NCI-H1436 (cell line): ENCODE results near the gene FUT7.
A peak's percentile ranks its signal among the peaks of the same experiment; 100 is the strongest.

ENCODE experiments used
- DNase-seq: peaks from one replicate; lab custom pipeline; 2025; lab: John Stamatoyannopoulos, UW

Gene FUT7

DNA sequence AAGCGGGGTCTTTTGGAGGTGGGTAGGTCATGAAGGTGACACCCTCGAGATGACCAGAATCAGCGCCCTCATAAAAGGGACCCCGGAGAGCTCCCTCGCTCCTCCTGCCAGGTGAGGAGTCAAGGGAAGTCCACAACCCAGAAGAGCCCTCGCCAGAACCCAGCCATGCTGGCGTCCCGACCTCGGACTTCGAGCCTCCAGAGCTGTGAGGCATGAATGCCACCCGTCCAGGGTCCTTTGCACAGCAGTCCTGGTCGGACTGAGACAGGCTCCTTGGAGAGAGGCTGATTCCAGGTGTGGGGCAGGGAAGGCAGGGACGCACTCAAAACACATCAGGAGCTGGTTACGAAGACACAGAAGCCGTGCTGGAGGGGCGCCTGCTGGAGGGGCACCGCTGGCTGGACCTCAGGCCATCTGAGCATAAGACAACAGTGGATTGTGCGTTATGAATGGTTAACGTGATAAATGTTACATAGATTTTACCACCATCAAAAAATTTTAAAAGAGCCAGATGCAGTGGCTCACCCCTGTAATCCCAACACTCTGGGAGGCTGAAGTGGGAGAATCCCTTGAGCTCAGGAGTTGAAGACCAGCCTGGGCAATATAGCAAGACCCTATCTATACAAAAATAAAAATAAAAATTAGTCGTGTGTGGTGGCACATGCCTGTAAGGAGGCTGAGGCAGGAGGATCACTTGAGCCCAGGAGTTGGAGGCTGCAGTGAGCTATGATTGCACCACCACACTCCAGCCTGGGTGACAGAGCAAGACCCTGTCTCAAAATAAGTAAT, 29.8 kb downstream of the FUT7 start:
- no peak for DNase-seq

DNA sequence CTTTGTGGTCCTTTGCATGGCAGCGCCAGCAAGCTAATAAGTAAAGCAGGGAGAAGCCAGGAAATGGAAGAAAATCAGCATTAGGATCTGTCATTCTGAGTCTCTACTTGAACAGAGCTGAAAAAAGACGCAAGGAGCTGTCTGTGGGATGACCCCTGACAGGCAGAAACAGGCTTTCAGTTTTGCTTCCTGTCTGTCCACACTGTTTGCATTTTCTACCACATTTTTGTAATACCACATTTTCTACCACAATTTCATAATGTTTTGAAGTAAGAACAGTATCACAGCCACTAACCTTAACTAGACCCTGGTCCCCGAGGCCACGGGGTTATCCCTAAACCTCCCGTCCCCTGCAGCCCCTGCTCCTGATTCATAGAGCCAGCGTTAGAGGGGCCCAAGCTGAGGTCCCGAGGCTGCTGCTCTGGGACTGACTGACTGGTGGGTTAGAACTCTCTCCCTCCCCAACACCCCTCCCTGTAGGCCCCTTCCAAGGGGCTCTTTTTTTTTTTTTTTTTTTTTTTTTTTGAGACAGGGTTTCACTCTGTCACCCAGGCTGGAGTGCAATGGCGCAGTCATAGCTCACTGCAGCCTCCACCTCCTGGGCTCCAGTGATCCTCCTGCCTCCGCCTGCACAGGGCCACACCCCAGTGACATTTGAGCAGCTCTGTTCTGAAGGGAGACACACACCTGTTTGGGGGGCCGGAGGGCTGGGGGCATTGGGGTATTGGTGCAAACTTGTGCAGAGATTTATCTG, 31.5 kb downstream of the FUT7 start:
- DNase-seq, result no peak

DNA sequence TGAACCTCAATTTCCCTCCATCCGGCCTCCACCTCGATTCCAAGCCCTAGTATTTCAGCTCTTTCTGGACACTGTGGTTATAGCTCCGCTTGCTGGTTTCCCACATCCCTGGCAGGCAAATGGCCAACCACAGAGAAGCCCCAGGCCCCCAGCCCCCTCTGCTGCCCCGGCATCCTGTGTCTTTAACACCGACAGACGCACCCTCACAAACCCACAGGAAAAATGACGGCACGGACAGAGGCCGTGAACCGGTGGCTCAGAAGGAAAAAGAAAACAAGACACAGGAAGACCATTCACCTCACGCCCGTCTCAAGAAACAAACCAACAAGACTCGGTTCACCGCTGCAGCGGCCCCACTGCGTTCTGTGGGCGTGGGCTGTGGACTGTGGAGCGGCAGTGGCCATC, 34.1 kb downstream of the FUT7 start:
- DNase-seq, result no peak

DNA sequence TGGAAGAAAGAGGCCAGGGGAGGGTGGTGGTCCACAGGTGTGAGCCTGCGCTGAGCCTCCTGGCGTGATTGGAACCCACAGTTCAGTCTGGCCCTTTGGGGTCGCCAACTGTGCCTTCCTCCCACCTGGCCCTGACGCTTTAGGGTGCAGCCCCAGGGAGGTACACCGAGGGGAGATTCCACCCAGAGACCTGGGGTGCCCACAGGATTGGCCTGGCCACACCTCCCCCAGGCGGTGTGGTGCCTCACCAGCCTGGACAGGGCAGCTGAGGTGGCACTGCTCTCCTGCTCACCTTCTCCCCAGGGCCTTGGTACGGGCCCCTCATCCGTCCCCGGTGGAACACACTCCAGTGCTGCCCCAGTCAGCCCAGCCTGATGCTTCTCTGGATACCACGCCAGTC, 34.5 kb downstream of the FUT7 start:
- DNase-seq, result no peak

DNA sequence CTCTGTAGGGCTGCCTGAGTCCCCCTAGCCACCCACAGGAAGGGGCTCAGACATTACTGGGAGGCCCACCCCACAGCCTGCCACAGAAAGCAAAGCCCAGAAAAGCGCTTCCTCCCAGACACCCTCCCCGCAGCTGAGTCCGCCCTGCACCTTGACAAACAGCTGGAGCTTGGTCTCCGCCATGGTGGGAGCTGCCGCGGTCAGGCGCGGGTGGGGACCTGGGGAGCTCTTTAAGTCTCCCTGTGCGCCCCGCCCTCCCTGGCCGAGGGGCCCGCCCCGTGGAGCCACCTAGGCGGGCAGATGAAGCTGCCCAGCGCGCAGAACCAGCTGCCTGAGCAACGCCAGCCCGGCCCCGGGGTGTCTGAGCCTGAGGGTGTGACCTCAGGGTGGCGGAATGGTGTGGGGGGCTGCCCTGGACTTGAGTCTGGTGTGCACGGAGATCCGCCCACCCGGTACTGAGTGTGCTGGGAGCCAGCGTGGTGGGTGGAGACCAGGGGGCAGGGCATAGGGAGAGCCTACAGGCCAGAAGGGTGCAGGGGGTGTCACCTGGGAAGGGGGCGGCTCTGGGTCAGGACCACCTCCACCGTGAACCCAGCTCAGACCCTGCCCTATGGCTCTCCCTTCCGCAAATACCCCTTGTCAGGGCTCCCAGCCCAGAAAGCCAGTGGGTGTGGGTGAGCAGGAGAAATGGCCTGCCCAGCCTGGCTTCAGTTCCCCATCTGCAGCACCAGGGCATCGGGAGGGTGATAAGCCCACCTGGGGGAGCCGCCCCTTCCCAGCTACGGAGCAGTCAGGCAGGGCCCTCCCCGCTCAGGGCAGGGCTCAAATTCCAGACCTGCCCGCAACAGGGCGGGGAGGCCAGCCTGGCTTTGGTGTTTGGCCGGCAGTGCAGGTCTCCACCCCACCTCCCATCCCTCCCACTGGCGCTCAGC, 35.3 kb downstream of the FUT7 start, which contains the start of gene CLIC3:
CLIC3 (minus strand) TSS at position 208 of the 932 bp plus-strand sequence; CDS start at position 183, 25 bp downstream.
- no peak for DNase-seq

DNA sequence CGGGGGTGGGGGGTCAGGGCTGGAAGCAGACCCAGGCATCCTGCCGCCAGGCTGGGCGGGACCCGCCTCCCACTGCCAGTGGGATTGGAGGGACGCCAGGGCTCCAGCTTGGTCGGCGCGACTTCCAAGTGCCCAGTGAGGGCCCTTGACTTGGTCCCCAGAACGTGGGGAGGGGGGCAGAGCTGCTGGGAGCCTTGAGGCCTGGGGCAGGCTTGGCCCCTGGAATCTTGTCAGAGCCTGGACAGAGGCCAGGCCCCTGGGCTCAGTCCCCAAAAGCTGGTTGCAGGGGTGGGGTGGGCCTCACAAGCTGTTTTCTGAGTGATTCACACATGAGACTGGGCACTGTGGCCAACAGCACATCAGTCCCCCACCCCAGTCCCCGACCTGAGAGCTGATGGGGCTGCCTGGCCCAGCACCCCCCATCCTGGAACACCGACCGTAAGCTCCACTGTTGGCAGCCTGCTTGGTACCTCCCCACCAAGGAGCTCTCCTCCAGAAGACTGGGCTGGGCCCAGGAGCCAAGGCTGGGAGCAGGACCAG, 36.0 kb downstream of the FUT7 start:
- no peak for DNase-seq

DNA sequence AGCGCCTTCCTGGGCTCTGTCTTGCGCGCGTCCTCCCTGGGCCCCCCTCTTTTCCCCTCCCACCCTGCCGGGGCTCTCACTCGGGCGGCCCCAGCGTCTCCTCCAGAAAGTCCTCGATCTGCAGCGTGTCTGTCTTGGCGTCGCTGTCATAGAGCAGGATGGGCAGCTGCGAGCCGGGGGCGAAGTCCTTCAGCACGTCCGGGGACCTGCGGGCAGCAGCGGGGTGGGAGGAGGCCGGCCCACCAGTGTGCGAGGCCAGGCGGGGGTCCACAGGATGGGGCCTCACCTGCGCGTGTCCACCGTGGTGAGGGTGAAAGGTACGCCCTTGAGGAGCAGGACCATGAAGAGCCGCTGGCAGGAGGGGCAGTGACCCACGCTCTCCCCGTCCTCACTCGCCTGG, 36.5 kb downstream of the FUT7 start:
- DNase-seq, result no peak

DNA sequence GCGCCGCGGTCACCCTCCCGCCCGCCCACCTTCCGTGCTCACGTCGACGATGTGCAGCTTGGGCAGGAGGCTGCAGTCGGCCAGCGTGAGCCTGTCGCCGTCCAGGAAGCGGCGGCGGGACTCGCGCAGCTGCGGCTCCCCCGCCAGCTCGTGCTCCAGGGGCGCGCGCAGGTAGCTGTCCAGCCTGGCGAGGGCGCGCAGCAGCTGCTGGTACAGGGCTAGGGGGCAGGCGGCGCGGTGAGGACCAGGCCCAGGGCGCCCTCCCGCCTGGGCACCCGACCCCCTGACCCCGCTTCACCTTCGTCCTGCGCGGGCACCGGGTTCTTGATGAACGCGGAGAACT, 37.0 kb downstream of the FUT7 start:
- no peak for DNase-seq

DNA sequence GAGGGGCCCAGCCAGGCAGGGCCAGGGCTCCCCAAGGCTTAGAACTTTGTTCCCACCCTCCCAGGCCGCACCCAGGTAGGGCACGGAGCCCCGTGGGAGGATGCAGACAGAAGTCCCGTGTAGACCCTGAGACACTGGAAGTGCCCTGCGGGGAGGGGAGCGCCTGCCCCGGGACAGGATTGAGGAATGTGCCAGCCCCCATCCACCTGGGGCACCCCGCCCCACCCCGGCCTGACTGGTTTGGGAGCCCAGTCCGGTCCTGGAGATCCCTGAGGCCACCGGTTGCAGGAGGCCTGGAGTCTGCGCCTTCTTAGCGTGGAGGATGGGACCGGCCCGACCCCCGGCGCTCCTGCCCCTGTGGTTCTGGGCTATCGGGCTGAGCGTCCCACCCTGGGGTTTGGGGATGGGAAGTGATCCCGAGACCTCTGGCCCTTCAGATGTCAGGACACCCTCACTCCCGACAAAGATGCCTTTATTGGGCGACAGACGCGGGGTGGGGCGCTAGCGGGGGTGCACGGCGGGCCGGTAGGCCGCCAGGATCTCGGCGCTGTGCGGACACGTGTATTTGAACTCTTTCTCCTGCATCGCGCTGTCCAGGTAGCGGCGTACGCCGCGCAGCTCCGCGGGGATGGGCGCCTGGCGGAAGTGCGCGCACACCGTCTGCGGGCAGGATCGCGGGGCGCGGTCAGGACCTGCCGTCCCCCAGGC, 37.6 kb downstream of the FUT7 start:
- DNase-seq, result no peak

DNA sequence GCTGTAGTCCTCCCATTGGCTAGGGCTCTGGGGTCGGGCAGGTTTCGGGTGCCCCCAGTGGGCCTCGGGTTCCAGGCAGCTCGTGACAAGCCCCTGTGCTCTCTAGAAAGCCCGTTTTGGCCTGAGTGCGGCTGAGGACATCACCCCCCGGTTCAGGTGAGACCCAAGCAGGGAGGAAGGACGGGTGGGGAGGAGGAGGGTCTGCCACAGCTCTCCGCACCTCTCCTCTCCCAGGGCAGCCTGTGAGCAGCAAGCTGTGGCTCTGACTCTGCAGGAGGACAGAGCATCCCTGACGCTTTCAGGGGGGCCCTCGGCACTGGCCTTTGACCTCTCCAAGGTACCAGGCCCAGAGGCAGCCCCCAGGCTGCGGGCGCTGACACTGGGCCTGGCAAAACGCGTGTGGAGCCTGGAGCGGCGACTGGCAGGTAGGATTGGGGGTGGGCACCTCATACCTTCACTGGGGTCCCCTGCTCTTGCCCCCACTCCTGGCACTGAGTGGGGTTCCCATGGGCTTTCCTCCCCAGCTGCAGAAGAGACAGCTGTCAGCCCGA, 39.0 kb downstream of the FUT7 start:
- DNase-seq, result no peak

DNA sequence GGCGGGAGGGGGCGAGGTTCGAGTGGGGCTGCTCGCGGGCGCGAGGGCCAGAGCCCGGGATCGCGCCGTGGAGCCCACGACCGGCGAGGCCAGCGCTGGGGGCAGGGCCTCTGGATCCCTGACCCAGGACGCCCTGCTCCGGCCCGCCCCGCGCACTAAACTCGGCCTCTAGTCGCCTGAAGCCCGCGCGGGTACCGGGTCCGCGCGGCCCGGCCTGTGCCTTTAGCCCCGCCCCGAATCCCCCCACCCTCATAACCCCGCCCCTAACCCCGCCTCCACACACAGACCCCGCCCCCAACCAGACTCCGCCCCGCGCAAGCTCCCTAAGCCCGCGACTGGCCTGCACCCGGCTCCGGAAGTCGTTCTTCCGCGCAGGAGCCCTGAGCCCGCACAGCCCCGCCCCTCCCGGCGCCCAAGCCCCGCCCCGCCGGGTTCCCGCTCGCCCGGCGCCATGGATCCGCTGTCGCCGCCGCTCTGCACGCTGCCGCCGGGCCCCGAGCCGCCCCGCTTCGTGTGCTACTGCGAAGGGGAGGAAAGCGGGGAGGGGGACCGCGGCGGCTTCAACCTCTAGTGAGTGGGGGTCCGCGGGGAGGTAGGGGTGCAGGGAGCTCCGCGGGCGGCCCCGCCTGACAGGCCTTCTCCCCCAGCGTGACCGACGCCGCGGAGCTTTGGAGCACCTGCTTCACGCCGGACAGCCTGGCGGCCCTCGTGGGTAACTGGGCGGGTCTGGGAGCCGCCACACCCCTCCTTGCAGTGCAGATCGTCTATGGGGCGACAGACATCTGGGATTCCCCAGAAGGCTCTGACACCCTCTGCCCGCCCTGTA, 39.7 kb downstream of the FUT7 start, which contains the start of gene PAXX:
PAXX (plus strand) TSS at position 430 of the 826 bp plus-strand sequence; CDS start at position 452, 22 bp downstream.
- DNase-seq, result peak; percentile 84

DNA sequence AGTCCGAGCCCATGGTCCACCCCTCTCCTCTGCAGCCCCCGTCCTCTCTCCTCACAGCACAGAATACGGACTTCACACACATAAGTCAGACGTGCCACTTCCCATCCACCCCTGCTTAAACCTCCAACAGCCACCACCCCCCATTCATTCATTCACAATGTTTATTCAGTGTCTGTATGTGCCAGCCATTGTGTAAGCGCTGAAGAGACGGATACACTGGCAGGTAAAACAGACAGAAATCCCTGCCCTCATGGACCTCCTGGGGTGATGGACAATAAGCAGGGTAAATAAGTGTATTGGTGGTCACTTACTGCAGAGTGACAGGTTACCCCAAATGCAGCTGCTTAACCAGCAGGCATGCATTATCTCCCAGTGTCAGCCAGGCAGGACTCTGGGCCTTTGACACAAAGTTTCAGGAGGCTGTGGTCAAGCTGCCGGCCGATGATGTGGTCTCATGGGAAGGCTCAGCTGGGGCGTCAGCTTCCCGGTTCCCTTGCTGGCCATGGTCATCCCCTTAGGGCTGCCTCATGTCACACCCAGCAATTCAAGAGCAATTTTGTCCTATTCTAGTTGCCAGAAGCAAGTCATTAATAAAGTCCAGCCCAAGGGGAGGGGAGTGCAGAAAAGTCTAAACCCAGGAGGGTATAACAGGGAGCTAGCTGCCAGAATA, 41.5 kb downstream of the FUT7 start:
- DNase-seq, result no peak

DNA sequence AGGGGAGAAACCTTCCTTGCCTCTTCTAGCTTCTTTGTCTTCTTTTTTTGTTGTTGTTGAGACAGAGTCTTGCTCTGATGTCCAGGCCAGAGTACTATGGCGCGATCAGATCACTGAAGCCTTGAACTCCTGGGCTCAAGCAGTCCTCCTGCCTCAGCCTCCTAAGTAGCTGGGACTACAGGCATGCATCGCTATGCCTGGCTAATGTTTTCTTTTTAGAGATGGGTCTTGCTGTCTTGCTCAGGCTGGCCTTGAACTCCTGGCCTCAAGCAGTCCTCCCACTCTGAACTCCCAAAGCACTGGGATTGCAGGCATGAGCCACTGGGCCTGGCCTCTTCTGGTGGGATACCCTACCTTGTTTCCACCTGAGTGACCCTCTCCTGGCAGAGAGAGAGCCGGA, 43.0 kb downstream of the FUT7 start:
- no peak for DNase-seq

DNA sequence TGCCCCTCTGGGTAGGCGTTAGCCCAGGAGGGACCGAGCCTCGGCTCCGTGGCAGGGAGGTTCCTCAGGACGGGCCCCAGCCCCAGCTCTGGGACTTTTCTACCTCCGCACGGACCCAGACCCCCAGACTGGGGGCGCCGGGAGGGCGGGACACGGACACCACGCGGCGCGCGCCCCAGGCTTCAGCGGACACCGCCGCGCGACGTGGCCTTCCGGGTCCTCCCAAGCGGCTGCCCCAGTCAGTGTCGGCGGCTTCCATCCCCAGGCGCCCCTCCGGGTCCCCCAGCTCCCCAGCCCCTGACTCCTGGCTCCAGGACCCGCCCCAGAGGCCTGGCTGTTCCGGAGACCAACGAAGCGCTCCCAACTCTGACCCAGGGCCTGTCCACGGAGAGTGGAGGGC, 46.0 kb downstream of the FUT7 start:
- DNase-seq, result no peak

DNA sequence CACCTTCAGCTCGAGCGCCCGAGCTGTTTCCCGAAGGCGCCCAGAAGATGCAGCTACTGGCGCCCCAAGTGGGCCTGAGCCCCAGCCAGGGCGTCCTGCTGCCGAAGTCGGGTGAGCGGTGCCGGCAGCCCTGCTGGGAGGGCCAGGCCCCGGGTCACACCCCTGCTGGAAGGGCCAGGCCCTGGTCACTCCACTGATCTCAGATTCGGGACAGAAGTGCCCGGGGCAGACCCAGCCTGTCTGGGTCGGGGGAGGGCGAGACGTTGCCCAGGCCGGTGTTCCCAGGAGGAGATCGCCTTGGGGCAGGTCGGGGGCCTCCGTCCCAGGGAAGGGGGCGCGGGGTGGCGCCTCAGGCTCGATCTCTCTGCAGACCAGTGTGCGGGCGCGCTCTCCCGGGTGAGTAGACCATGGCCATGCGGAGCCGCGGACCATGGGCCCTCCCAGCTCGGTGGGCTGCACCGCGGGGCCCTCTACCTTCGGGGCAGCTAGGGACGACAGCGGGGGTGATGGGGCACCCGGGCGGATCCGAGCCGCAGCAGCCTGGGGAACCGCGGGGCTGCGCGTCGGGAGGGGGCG, 46.8 kb downstream of the FUT7 start:
- DNase-seq, result no peak

DNA sequence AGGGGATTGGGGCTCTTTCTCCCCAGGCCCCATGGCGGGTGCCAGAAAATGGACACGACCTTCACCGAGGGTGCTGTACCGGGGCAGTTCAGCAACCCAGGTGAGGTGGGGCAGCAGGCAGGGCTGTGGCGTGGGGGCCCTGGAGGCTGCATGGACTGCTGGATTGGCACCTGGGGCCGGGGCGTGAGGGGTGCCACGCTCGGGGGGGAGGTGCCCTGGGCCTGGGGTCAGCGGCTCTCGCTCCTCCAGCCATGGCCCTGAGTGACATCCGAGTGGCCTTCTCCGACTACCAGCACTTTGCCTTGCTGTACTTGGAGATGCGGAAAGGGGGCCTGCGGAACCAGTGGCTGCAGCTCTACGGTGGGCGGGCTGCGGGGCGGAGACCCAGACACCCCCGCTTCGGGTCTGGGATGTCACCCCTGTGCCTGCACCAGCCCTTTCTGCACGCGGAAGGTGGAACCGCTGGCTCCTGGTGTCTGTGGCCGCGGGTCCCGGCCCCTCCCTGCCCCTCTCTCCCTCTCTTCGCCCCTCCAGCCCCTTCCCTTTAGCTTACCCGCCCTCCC, 47.3 kb downstream of the FUT7 start:
- no peak for DNase-seq

DNA sequence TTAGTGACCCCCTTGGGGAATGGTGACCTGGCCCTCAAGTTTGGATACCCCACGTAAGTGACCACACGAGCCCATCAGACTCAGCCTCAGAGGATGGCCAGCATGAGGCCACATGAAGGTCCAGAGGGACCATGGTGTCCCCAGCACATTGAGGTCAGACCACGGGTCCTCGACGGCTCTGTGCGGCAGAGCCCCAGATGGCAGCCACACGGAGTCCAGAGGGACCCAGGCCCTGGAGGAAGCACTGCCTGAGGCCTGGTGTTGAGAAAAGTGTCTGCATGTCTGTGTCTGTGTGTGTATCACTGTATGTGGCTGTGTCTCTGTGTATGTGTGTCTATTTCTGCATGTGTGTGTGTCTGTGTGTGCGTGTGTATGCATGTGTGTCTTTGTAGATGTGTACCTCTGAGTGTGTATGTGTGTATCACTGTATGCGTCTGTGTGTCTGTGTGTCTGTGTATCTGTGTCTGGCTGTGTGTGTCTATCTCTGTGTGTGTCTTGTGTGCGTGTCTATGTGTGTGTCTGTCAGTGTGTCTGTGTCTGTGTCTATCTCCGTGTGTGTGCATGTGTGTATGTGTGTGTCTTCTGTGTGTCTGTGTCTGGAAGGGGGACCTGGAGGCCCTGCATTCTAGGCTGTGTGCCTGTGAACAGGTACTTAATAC, 48.1 kb downstream of the FUT7 start:
- DNase-seq, result no peak

DNA sequence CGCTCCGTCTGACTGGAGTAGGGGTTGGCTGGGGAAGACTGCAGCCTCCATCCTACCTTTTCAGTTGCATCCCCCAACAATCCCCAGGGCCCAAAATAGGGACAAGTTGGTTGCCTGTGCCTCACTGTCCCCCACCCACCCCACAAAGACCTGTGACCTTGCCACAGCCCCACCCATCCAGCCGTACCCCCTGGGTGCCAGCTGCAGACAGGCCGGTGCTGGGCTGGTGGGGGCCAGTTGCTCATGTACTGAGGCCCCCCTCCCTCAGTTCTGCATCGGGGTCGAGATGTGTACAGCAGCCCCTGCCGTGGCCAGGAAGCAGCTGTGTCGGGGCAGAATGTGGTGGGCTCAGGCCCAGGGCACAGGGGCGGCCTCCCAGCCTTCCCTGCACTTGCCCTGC, 48.7 kb downstream of the FUT7 start:
- DNase-seq, result no peak
